Upper lobe of right lung (tissue), 1 donor: ENCODE results near the gene MPST. TPM values are rescaled to one million over a fixed set of nuclear protein-coding genes. Genes with fewer than 3 reads are reported as not detected.

ENCODE experiments used
- ATAC-seq: fragments of 200-7000 bp; cut with Tn5 transposase; one replicate; pipeline ENCODE4 v1.9.1; 2020; ENCODE audit warnings: mild to moderate bottlenecking, moderate library complexity
- DNase-seq: peaks from one replicate; pipeline ENCODE4 v3.0.0-alpha.2; 2020
- H3K27ac ChIP-seq: fragments of 200-600 bp; one replicate; pipeline ENCODE4 v1.8.0; 2022
- H3K27me3 ChIP-seq: fragments of 200-600 bp; one replicate; pipeline ENCODE4 v1.8.0; 2022; ENCODE audit warnings: mild to moderate bottlenecking
- H3K36me3 ChIP-seq: fragments of 200-600 bp; one replicate; pipeline ENCODE4 v1.8.0; 2022
- H3K4me1 ChIP-seq: fragments of 200-600 bp; one replicate; pipeline ENCODE4 v1.8.0; 2022
- H3K4me3 ChIP-seq: fragments of 200-600 bp; one replicate; pipeline ENCODE4 v1.8.0; 2022; ENCODE audit warnings: mild to moderate bottlenecking
- H3K9me3 ChIP-seq: fragments of 200-600 bp; one replicate; pipeline ENCODE4 v1.8.0; 2022
- intact Hi-C: fragments of 100-400 bp; cut with DNase I; formaldehyde crosslinking; loops from one replicate; pipeline ENCODE4 v1.11.0; 2022
- total RNA-seq: library from RNA; stranded (reverse); fragmentation: NEBNext Ultra II Directional; extraction: Animal tissue kit (Norgen Biotek cat#: 25700); gene quantifications from one replicate; pipeline ENCODE4 v1.2.1, GENCODE V29; 2021
- TF ChIP-seq, protein P1 (sequence below): fragments of 200-600 bp; IDR thresholded peaks from one replicate; pipeline ENCODE4 v1.8.0; 2022; ENCODE audit warnings: antibody characterized with exemption
- donor health status: DM: no; HTN: yes; CAD: no; lungs with severe emphysema.

Gene MPST
- total RNA-seq, 1 donor from 2014 or later = 71.4 TPM

DNA sequence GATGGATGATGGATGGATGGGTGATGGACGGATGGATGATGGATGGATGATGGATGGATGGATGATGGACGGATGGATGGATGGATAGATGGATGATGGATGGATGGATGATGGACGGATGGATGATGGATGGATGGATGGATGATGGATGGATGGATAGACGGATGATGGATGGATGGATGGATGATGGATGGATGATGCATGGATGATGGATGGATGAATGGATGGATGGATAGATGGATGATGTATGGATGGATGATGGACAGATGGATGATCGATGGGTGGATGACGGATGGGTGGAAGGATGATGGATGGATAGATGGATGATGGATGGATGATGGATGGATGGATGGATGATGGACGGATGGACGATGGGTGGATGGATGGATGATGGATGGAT lies 53.1 kb downstream of the MPST start:
- no peaks in the 10 kb centered on the region for H3K36me3 ChIP-seq
- TF ChIP-seq, protein P1, sequence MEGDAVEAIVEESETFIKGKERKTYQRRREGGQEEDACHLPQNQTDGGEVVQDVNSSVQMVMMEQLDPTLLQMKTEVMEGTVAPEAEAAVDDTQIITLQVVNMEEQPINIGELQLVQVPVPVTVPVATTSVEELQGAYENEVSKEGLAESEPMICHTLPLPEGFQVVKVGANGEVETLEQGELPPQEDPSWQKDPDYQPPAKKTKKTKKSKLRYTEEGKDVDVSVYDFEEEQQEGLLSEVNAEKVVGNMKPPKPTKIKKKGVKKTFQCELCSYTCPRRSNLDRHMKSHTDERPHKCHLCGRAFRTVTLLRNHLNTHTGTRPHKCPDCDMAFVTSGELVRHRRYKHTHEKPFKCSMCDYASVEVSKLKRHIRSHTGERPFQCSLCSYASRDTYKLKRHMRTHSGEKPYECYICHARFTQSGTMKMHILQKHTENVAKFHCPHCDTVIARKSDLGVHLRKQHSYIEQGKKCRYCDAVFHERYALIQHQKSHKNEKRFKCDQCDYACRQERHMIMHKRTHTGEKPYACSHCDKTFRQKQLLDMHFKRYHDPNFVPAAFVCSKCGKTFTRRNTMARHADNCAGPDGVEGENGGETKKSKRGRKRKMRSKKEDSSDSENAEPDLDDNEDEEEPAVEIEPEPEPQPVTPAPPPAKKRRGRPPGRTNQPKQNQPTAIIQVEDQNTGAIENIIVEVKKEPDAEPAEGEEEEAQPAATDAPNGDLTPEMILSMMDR = no peak

DNA sequence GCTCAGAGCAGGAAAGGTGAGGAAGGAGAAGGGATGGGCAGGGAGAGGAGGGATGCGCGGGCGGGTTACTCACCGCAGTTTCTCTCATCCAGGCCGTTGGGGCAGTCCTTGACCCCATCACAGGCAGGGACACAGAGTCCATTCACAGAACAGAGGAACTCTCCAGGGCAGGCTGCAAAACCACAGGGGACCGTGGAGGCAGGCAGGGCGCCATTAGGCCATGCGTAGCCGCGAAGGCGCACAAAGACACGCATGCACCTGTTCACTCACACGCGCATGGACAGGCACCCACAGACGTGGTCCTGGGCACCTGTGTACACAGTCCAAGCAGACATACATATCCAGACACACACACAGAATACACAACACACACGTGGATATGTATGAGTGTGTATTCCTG lies 55.0 kb downstream of the MPST start:
- TF ChIP-seq, protein P1 = no peak
- no peaks in the 10 kb centered on the region for H3K36me3 ChIP-seq
- no peak for DNase-seq
- no peak overlapping the region for H3K27ac ChIP-seq
- peaks cover 6% of the 10 kb centered on the region for H3K4me1 ChIP-seq
- no peaks in the 10 kb centered on the region for H3K9me3 ChIP-seq
- intact Hi-C loops = no loop called here
- no peak overlapping the region for H3K4me3 ChIP-seq
- no peak for ATAC-seq
- peaks cover 33% of the 10 kb centered on the region for H3K27me3 ChIP-seq

More for the DNA sequence above, 53.1 kb downstream of the MPST start:
- peaks cover 45% of the 10 kb centered on the region for H3K27me3 ChIP-seq
- H3K4me3 ChIP-seq = no peak overlapping the region
- ATAC-seq (no peak), DNase-seq (no peak)
- H3K9me3 ChIP-seq = no peaks in the 10 kb centered on the region
- H3K27ac ChIP-seq = no peak overlapping the region
- no peaks in the 10 kb centered on the region for H3K4me1 ChIP-seq
- intact Hi-C loops = no loop called here

DNA sequence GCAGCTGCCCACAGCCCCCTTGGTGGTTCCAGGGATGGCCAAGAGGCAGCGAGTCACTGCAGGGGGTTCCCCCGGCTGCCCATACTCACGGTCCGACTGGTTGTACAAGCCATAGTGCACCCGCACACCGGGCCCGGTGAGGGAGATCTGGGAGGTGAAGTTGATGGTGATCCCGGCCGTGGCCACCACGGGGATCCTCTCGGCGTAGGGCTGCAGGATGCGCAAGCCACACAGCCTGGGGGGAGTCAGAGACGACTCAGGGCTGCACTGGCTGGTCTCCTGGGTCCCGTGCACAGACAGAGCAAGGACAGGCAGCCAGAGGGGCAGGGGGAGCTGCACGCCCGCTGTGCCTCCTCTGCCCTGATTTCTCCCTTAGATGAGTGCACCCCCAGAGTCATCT lies 55.5 kb downstream of the MPST start:
- Histone ChIP-seq H3K27me3 (peaks cover 28% of the 10 kb centered on the region), H3K27ac (no peak overlapping the region), H3K4me1 (peaks cover 11% of the 10 kb centered on the region), H3K36me3 (no peaks in the 10 kb centered on the region), H3K4me3 (no peak overlapping the region), H3K9me3 (no peaks in the 10 kb centered on the region)
- DNase-seq (no peak), ATAC-seq (no peak)
- TF ChIP-seq, protein P1 = no peak
- intact Hi-C loops = loop anchor here (5.0 kb wide), 1 partner anchor 122 kb away; no protein-coding TSS in a partner anchor

DNA sequence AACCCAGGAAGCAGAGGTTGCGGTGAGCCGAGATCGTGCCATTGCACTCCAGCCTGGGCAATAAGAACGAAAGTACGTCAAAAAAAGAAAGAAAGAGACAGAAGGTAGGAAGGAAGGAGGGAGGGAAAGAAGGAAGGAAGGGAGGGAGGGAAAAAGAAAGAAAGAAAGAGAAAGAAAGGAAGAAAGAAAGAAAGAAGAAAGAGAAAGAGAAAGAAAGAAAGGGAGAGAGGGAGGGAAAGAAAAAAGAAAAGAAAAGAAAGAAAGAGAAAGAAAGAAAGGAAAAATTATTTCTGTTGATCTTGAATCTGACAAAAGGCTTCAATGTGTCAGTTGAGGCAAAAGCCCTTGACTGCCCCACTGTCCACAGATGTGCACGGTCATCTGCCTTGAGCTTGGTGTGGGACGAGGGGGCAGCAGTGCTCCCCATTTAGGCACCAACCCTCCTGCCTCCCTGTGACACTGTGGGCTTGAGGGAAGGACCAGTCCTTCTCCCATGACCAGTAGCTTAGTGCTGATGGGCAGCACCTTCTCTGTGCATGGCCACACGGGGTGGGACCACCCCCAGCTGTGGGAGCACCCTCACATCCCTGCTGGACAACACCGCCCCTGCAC lies 56.4 kb downstream of the MPST start:
- H3K27ac ChIP-seq = no peak overlapping the region
- H3K36me3 ChIP-seq = no peaks in the 10 kb centered on the region
- no peak for ATAC-seq
- no peak for DNase-seq
- peaks cover 11% of the 10 kb centered on the region for H3K4me1 ChIP-seq
- peaks cover 22% of the 10 kb centered on the region for H3K27me3 ChIP-seq
- H3K4me3 ChIP-seq = no peak overlapping the region
- intact Hi-C loops = loop anchor here (5.0 kb wide), 1 partner anchor 121 kb away; no protein-coding TSS in a partner anchor
- H3K9me3 ChIP-seq = no peaks in the 10 kb centered on the region
- TF ChIP-seq, protein P1 = no peak

DNA sequence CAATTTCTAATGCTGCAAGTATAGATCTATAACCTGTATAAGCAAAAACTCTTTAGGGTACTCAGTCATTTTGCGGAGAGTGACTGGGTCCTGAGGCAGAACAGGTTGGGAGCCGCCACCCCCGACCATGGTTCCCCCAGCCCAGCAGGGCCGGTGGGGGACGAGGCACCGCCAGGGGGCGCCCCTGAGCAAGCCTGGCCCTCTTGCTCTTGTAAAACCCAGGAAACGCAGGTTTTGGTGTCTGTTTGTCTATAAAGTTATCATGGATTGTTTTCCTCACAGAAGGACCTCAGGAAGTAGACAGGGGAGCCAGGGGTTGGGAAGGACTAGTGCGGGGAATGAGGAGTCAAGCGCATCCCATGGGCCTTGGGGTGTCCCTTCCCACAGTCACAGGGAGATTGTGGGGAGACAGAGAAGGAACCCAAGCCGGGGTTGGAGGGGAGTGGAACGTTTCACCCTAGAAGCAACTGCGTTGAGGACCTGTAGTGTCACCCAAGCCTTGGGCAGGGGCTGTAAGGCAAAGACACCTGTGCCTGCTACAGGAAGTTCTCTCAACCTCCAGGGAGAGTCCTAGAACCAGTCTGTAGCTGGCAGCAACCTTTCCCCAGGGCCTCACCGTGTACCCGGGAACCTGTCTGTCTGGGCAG lies 58.4 kb downstream of the MPST start:
- ATAC-seq (peak; percentile 73), DNase-seq (peak; percentile 86)
- intact Hi-C loops = loop anchor here (5.0 kb wide), 1 partner anchor 119 kb away; no protein-coding TSS in a partner anchor
- Histone ChIP-seq H3K36me3 (no peaks in the 10 kb centered on the region), H3K27ac (no peak overlapping the region), H3K9me3 (no peaks in the 10 kb centered on the region), H3K4me3 (no peak overlapping the region), H3K4me1 (peaks cover 11% of the 10 kb centered on the region), H3K27me3 (peaks cover 22% of the 10 kb centered on the region)
- TF ChIP-seq, protein P1 = peak; percentile 98
